LHCN-M2 (cell line): Measurements from ENCODE around the gene LYZ. TPM values are rescaled to one million over a fixed set of nuclear protein-coding genes. Genes with fewer than 3 reads are reported as not detected.
"Not testable (repeated sequence)": the region's sequence is repeated elsewhere in the genome, so short reads cannot be mapped to it uniquely, and the experiment has no call there.

ENCODE experiments used
- DNase-seq: peaks from one replicate; pipeline ENCODE4 v3.0.0-alpha.2; 2012; ENCODE audit warnings: low read depth
- polyA plus RNA-seq: library from polyadenylated mRNA; unstranded; fragments of >200 nt; gene quantifications from one replicate; pipeline ENCODE4 v1.2.1, GENCODE V29; 2012; ENCODE audit warnings: missing spikeins
- total RNA-seq: library from RNA; depleted of rRNA; stranded (reverse); fragments of >200 nt; gene quantifications from 2 replicates; pipeline ENCODE4 v1.2.3, GENCODE V29; 2014; rRNA removed

The LYZ gene
- total RNA-seq = not detected in 2 replicates
- polyA plus RNA-seq = 0.10 TPM

DNA sequence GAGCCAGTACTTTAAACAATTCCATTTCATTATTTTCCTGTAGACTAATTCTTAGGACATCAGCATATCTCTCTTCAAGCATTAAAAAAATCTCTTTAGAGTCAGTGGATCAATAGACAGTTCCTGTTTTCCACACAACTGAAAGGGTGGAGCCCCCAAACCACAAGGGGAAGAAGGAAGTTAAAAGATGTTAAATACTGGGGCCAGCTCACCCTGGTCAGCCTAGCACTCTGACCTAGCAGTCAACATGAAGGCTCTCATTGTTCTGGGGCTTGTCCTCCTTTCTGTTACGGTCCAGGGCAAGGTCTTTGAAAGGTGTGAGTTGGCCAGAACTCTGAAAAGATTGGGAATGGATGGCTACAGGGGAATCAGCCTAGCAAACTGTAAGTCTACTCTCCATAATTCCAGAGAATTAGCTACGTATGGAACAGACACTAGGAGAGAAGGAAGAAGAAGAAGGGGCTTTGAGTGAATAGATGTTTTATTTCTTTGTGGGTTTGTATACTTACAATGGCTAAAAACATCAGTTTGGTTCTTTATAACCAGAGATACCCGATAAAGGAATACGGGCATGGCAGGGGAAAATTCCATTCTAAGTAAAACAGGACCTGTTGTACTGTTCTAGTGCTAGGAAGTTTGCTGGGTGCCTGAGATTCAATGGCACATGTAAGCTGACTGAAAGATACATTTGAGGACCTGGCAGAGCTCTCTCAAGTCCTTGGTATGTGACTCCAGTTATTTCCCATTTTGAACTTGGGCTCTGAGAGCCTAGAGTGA, at the start of gene LYZ:
Gene LYZ (plus strand): TSS at position 220 of the 777 bp plus-strand sequence. CDS start 28 bp downstream, at position 248.
- DNase-seq = no peak

DNA sequence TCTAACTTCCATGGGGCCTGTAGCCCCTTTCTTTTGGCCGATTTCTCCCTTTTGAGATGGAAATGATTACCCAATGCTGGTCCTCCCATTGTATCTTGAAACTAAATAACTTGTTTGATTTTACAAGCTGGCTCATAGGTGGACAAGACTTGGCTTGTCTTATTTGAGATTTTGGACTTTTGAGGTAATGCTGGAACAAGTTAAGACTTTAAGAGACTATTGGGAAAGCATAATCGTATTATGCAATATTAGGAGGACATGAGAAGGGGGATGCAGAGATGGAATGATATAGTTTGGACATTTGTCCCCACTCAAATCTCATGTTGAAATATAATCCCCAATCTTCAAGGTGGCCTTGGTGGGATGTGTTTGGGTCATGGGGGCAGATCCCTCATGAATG, 49.2 kb upstream of the LYZ start:
- DNase-seq = no peak

- no peak for DNase-seq
Observed at GRCh38 chr12:69304284-69304683, 43.9 kb upstream of the LYZ start.

DNA sequence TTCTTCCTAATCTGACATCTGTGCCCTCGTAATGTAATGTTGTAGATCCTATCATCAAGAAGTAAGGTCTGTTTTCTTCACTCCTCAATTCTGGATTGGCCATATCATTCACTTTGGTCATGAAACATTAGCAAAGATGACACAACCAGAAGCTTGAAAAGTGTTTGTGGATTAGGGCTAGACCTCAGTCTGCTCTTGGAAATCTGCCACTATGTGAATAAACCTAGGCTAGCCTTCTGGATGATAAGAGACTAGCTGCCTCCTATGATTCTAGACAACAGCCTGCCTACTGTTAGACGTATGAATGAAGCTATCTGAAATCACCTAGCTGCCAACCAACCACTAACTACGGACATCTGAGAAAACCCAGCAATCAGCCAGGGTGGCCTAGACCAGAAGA, 38.7 kb upstream of the LYZ start:
- no peak for DNase-seq

GRCh38 chr12:69313209-69313608, 35.0 kb upstream of the LYZ start:
- DNase-seq = no peak

DNA sequence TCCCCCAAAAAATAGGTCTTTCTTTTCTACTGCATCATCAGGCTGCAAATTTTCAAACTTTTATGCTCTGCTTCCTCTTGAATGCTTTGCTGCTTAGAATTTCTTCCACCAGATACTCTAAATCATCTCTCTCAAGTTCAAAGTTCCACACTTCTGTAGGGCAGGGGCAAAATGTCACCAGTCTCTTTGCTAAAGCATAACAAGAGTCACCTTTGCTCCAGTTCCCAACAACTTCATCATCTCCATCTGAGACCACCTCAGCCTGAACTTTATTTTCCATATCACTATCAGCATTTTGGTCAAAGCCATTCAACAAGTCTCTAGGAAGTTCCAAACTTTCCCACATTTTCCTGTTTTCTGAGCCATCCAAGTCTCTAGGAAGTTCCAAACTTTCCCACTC, 31.4 kb upstream of the LYZ start:
- DNase-seq = not testable (repeated sequence)

GRCh38 chr12:69317233-69317632, 30.9 kb upstream of the LYZ start:
- DNase-seq = not testable (repeated sequence)

GRCh38 chr12:69318225-69318624, 30.0 kb upstream of the LYZ start:
- no peak for DNase-seq

GRCh38 chr12:69321351-69321750, 26.8 kb upstream of the LYZ start:
- no peak for DNase-seq

- DNase-seq = no peak
Observed at GRCh38 chr12:69324797-69325466, 23.2 kb upstream of the LYZ start.

DNA sequence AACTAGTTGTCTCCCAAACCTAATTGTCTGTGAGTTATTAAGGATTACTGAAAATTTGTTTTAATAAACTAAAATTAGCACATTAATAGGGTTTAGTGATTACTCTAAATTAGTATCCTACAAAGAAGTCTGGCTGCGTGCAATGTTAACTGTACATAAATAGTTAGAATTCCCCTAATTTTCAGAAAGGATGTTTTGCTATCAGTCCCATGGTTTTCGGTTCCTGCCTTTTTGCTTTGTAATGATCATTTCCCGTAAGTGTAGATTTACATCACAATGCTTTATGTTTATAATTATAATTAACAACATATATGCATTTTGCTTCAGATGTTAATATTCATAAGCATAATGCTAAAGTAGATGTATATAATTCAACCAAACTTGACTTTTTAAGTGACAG, 19.8 kb upstream of the LYZ start:
- DNase-seq = no peak

DNA sequence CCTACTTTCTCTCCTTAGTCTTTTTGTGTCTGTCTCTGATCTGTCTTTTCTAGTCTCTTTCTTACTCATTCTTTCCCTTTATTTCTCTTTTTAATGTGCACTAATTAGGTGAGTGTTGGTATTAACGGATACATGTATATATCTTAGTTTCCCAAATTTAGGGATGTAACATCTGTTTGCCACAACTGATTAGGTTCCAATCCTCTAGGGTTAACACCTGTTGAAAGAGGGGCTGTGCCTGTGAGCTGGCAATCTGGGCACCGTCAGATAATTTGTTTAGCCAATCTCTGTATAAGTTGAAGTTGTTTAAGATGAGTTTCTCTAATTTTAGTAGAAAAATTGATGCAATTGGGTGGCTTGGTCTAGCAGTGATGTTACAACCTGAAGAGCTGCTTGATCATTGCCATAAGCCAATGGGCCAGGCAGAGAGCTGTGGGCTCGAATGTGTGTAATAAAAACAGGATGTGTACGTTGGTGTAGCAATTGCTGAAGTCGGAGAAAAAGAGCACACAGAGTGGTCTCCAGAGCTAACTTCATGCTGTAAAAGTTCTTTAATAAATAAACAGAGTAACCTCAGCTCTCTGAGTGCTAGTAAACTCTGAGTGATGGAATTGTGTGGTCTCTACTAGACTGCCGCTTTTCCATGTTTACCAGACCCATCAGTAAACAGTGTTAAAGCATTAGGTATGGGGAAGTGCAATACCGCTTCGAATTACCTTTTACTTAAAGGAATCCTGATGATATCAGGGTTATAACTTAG, 18.3 kb upstream of the LYZ start:
- no peak for DNase-seq

GRCh38 chr12:69330475-69331473, 17.4 kb upstream of the LYZ start:
- no peak for DNase-seq

GRCh38 chr12:69331519-69331908, 16.7 kb upstream of the LYZ start:
- no peak for DNase-seq

DNA sequence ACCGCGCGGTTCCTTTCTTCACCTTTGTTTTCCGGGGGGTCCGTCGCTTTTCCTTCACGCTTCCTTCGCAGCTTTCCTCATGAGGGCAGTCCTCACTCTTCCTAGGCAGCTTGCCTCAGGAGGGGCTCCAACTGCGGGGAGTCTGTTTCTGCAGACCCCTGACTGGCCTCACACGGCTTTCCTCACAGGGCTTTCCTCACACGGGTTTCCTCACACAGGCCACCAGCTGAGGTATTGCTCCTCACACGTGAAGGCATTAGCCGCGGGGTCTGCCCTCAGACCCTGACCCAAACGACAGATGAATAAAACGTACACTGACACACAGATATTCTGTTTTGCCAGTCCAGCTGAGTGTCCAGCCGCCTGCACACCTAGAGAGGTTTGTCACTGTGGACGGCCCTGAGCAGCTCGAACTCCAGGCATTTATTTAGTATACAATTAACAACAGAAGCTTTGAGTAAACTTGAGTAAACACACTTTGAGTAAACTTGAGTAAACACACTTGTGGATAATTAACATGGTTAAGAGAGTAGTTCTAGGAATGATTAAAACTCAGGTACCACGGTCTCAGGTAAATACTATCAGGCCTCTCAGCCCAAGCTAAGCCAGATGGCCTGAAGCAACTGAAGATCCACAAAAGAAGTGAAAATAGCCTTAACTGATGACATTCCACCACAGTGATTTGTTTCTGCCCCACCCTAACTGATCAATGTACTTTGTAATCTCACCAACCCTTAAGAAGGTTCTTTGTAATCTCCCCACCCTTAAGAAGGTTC, 16.1 kb upstream of the LYZ start:
- DNase-seq = no peak

DNA sequence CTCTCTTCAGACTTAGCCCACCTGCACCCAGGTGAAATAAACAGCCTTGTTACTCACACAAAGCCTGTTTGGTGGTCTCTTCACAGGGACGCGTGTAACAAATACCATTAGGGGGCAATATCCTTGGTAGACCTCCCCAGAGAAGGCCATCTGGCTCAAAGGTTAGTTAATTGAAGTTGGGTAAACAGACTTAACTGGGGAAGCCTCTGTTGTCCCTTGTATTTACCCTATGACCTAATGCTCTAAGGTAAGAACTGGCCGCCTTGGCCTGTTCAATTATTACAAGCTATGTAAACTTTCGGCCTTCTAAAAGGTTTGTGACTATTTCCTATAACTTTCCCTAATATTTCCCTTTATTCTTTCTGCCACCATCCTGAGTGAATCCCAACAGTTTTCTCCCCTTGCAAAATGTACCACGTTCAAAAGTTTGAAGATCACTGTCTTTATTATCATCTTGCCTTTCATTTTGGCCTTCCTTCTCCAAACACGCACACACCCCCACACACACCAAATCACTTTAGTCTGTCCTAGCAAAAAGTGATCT, 15.3 kb upstream of the LYZ start:
- DNase-seq = no peak

DNA sequence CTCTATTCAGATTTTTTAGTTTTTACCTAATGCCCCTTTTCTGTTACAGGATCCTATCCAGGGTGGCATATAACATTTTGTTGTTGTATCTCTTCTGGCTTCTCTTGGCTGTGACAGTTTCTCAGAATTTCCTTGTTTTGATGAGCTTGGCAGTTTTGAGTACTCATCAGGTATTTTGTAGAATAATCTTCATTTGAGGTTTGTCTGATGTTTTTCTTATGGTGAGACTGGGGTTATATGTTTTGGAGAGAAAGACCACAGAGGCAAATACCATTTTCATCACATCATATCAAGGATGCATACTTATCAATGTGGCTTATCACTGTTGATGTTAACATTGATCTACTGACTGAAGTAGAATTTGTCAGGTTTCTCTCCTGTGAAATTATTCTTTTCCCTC, 14.0 kb upstream of the LYZ start:
- DNase-seq = no peak

GRCh38 chr12:69337311-69338090, 10.7 kb upstream of the LYZ start:
- DNase-seq = no peak
